Measurements from ENCODE around the gene TWIST2. TPM values are rescaled to one million over a fixed set of nuclear protein-coding genes. Genes with fewer than 3 reads are reported as not detected.

Gene TWIST2
- polyA plus RNA-seq, 1 donor from 2014 or later, result not detected

GRCh38 chr2:238851026-238851425 is 3.1 kb downstream of the TWIST2 start:
- TF ChIP-seq MXI1 (conservative IDR thresholded peaks at IDR 0.05; ENCODE audit: poor library complexity, severe bottlenecking), result no peak
- TF ChIP-seq RAD21 (conservative IDR thresholded peaks at IDR 0.05), result no peak
- no peak for TF ChIP-seq EP300 (conservative IDR thresholded peaks at IDR 0.05; ENCODE audit: poor library complexity, severe bottlenecking)
- TF ChIP-seq SMC3 (conservative IDR thresholded peaks at IDR 0.05; ENCODE audit: poor library complexity), result no peak
- no peak for TF ChIP-seq POLR2AphosphoS5 (IDR thresholded peaks at IDR 0.05)
- TF ChIP-seq REST (IDR thresholded peaks at IDR 0.05; ENCODE audit: borderline replicate concordance), result no peak
- no peak for TF ChIP-seq EZH2 (IDR thresholded peaks at IDR 0.05; ENCODE audit: borderline replicate concordance, insufficient read depth, low read length, poor library complexity, severe bottlenecking)
- TF ChIP-seq CTCF (IDR thresholded peaks at IDR 0.05; ENCODE audit: poor library complexity, severe bottlenecking), result no peak
- no peak for TF ChIP-seq TAF1 (IDR thresholded peaks at IDR 0.05; ENCODE audit: low read depth)
- Histone ChIP-seq H2AFZ (ENCODE audit: low read depth, low read length) (no peak overlapping the region), H3K9me3 (ENCODE audit: low read length) (no peaks in the 10 kb centered on the region), H3K9me2 (ENCODE audit: insufficient read depth, low read length) (no peaks in the 10 kb centered on the region), H4K20me1 (ENCODE audit: insufficient read depth) (no peaks in the 10 kb centered on the region), H3K4me3 (ENCODE audit: low read length) (no peak overlapping the region), H3K27ac (ENCODE audit: low read length) (no peak overlapping the region), H3K4me2 (ENCODE audit: low read length) (no peak overlapping the region), H3K27me3 (ENCODE audit: insufficient read depth, low read depth, low read length) (peaks cover 62% of the 10 kb centered on the region), H3F3A (ENCODE audit: insufficient read depth, low read length, poor library complexity, severe bottlenecking) (no peaks in the 10 kb centered on the region), H3K9ac (ENCODE audit: low read length) (no peak overlapping the region), H3K36me3 (ENCODE audit: insufficient read depth, low read length) (no peaks in the 10 kb centered on the region), H3K79me2 (replicated peaks; ENCODE audit: insufficient read depth, low read length) (no peaks in the 10 kb centered on the region)

- H3K4me3 ChIP-seq (ENCODE audit: low read length), result no peak overlapping the region
- no peaks in the 10 kb centered on the region for H3K9me2 ChIP-seq (ENCODE audit: insufficient read depth, low read length)
- H2AFZ ChIP-seq (ENCODE audit: low read depth, low read length), result no peak overlapping the region
- H3F3A ChIP-seq (ENCODE audit: insufficient read depth, low read length, poor library complexity, severe bottlenecking), result no peaks in the 10 kb centered on the region
- H3K9me3 ChIP-seq (ENCODE audit: low read length), result no peaks in the 10 kb centered on the region
- no peak overlapping the region for H3K27ac ChIP-seq (ENCODE audit: low read length)
- no peak overlapping the region for H3K4me2 ChIP-seq (ENCODE audit: low read length)
- H3K79me2 ChIP-seq (replicated peaks; ENCODE audit: insufficient read depth, low read length), result no peaks in the 10 kb centered on the region
- TF ChIP-seq EZH2 (IDR thresholded peaks at IDR 0.05; ENCODE audit: borderline replicate concordance, insufficient read depth, low read length, poor library complexity, severe bottlenecking), result no peak
- no peak for TF ChIP-seq REST (IDR thresholded peaks at IDR 0.05; ENCODE audit: borderline replicate concordance)
- TF ChIP-seq POLR2AphosphoS5 (IDR thresholded peaks at IDR 0.05), result no peak
- TF ChIP-seq TAF1 (IDR thresholded peaks at IDR 0.05; ENCODE audit: low read depth), result no peak
- no peak for TF ChIP-seq CTCF (IDR thresholded peaks at IDR 0.05; ENCODE audit: poor library complexity, severe bottlenecking)
- no peak for TF ChIP-seq MXI1 (conservative IDR thresholded peaks at IDR 0.05; ENCODE audit: poor library complexity, severe bottlenecking)
- TF ChIP-seq RAD21 (conservative IDR thresholded peaks at IDR 0.05), result no peak
- H3K36me3 ChIP-seq (ENCODE audit: insufficient read depth, low read length), result no peaks in the 10 kb centered on the region
- no peaks in the 10 kb centered on the region for H4K20me1 ChIP-seq (ENCODE audit: insufficient read depth)
- H3K27me3 ChIP-seq (ENCODE audit: insufficient read depth, low read depth, low read length), result peaks cover 55% of the 10 kb centered on the region
- H3K9ac ChIP-seq (ENCODE audit: low read length), result no peak overlapping the region
Observed at GRCh38 chr2:238851761-238852160, 3.9 kb downstream of the TWIST2 start.

All from neural cell (in vitro differentiated cells).